Lung (tissue), 12 donors: ENCODE measurements around the gene DIAPH1. TPM values are rescaled to one million over a fixed set of nuclear protein-coding genes. Genes with fewer than 3 reads are reported as not detected.
A peak's percentile ranks its signal among the peaks of the same experiment; 100 is the strongest.

Source experiments
- ATAC-seq: fragments of 200-7000 bp; cut with Tn5 transposase; one replicate; pipeline ENCODE4 v1.9.1; 2020; ENCODE audit warnings: moderate number of reproducible peaks; ENCODE audit not compliant: insufficient read depth, low FRiP score
- DNase-seq, 3 donors: peaks; one replicate each; pipeline ENCODE4 v3.0.0-alpha.2; 2013 to 2017
- H3K27ac ChIP-seq, 2 donors: one replicate each; pipeline ENCODE4 v1.5.1; 2013; ENCODE audit warnings: mild to moderate bottlenecking in 2 of 2, moderate library complexity in 2 of 2, control low read depth in 1 of 2, inconsistent platforms in 1 of 2, low read depth in 1 of 2, low read length in 1 of 2
- H3K27me3 ChIP-seq, 3 donors: one replicate each; pipeline ENCODE4 v1.5.1; 2013; ENCODE audit warnings: low read length in 2 of 3; ENCODE audit not compliant: control insufficient read depth in 3 of 3, insufficient read depth in 3 of 3
- H3K36me3 ChIP-seq, 4 donors: one replicate each; pipeline ENCODE4 v1.5.1; 2013; ENCODE audit warnings: low read length in 4 of 4, mild to moderate bottlenecking in 1 of 4, moderate library complexity in 1 of 4; ENCODE audit not compliant: control insufficient read depth in 4 of 4, insufficient read depth in 4 of 4
- H3K4me1 ChIP-seq, 5 donors: one replicate each; pipeline ENCODE4 v1.5.1; 2013; ENCODE audit warnings: low read length in 5 of 5, mild to moderate bottlenecking in 2 of 5, moderate library complexity in 1 of 5; ENCODE audit not compliant: control insufficient read depth in 5 of 5, insufficient read depth in 5 of 5
- H3K4me3 ChIP-seq: one replicate; pipeline ENCODE4 v1.5.1; 2013; ENCODE audit warnings: mild to moderate bottlenecking, control low read depth, moderate library complexity
- H3K9ac ChIP-seq, 2 donors: one replicate each; pipeline ENCODE4 v1.5.1; 2013; ENCODE audit warnings: low read length in 2 of 2, control low read depth in 1 of 2; ENCODE audit not compliant: insufficient read depth in 1 of 2
- H3K9me3 ChIP-seq, 4 donors: one replicate each; pipeline ENCODE4 v1.5.1; 2013; ENCODE audit warnings: low read length in 3 of 4, mild to moderate bottlenecking in 1 of 4, moderate library complexity in 1 of 4; ENCODE audit not compliant: control insufficient read depth in 4 of 4, insufficient read depth in 3 of 4
- CTCF ChIP-seq: IDR thresholded peaks from 2 replicates; pipeline ENCODE4 v1.5.1; 2012; ENCODE audit warnings: mild to moderate bottlenecking; ENCODE audit errors: control extremely low read depth, extremely low read depth
- WGBS, 2 donors: extraction: QIAGEN DNeasy Blood & Tissue Kit; methylation state at CpG; one replicate each; pipeline ENCODE4 v1.1.7; 2013; 5-methylcytosine and 5-hydroxymethylcytosine counted together
- polyA plus RNA-seq, 2 donors: library from polyadenylated mRNA; stranded (reverse); fragments of 200-250 nt; gene quantifications; one replicate each; pipeline ENCODE4 v1.2.1, GENCODE V29; 2013
- total RNA-seq, 2 donors: library from RNA; depleted of rRNA in 1 of 2; stranded (reverse); fragments of >200 nt in 1 of 2; gene quantifications; one replicate each; pipeline ENCODE4 v1.2.1, GENCODE V29; 2014 to 2021
- donor health status: control.
- donor health status: control.
- donor health status: Bipolar disorder and iron deficiency.
- donor health status: healthy.
- donor health status: DM: yes; HTN: yes; CAD: no.

Gene DIAPH1
- total and polyA plus RNA-seq, 4 donors, result 41.7 to 151 (median 64.4) TPM

- no peak overlapping the region for H3K27ac ChIP-seq
- DNase-seq (no peak), ATAC-seq (no peak)
- H3K27me3 ChIP-seq, result no peaks in the 10 kb centered on the region
- H3K36me3 ChIP-seq, result peaks cover 4 to 30% (median 22%) of the 10 kb centered on the region in 4 donors
- H3K9me3 ChIP-seq, result no peaks in the 10 kb centered on the region
- H3K9ac ChIP-seq, result no peak overlapping the region
- no peak for TF ChIP-seq CTCF
- 67 to 76% methylated on average over 2 of the region's 2 CpGs for WGBS, 2 donors
- no peak overlapping the region for H3K4me3 ChIP-seq
- peaks cover 0 to 13% (median 0%) of the 10 kb centered on the region in 5 donors for H3K4me1 ChIP-seq
Measured at GRCh38 chr5:141654298-141654697, 35.5 kb upstream of the DIAPH1 start.

- 47 to 50% methylated on average over 9 of the region's 9 CpGs for WGBS, 2 donors
Measured at GRCh38 chr5:141651728-141652105, 32.9 kb upstream of the DIAPH1 start.

GRCh38 chr5:141650851-141651727, 32.3 kb upstream of the DIAPH1 start, which contains the start of gene FCHSD1:
Gene FCHSD1, minus strand, starts transcription at chr5:141651418. Its CDS starts 50 bp downstream, at chr5:141651368.
- H3K9me3 ChIP-seq, result no peaks in the 10 kb centered on the region
- DNase-seq, result peak; percentile 82 to 92 (median 87)
- peak; percentile 99 for ATAC-seq
- WGBS, 2 donors, result 5 to 8% methylated on average over 39 to 50 of the region's 50 CpGs
- H3K27me3 ChIP-seq, result no peaks in the 10 kb centered on the region
- H3K4me1 ChIP-seq, result peaks cover 0 to 13% (median 0%) of the 10 kb centered on the region in 5 donors
- peaks cover 4 to 16% (median 9%) of the 10 kb centered on the region in 4 donors for H3K36me3 ChIP-seq
- peak within 1 kb of the TSS; percentile 11 to 50 for H3K9ac ChIP-seq
- H3K27ac ChIP-seq, result peak within 1 kb of the TSS in 1 of 2 donors; percentile 32
- peak within 1 kb of the TSS; percentile 53 for H3K4me3 ChIP-seq
- TF ChIP-seq CTCF, result no peak

More at GRCh38 chr5:141651728-141652105, 32.9 kb upstream of the DIAPH1 start:
- peaks cover 0 to 13% (median 0%) of the 10 kb centered on the region in 5 donors for H3K4me1 ChIP-seq
- ATAC-seq (no peak), DNase-seq (peak in 1 of 3 donors; percentile 7)
- no peak for TF ChIP-seq CTCF
- H3K9ac ChIP-seq, result peak overlapping the region in 1 of 2 donors; percentile 50
- H3K27ac ChIP-seq, result no peak overlapping the region
- H3K27me3 ChIP-seq, result no peaks in the 10 kb centered on the region
- no peak overlapping the region for H3K4me3 ChIP-seq
- H3K9me3 ChIP-seq, result no peaks in the 10 kb centered on the region
- peaks cover 4 to 21% (median 8%) of the 10 kb centered on the region in 4 donors for H3K36me3 ChIP-seq
